Activated T-cell treated with anti-CD3 and anti-CD28 coated beads for 48 hours (primary cell): ENCODE measurements around the gene DAGLB.
"Not testable (repeated sequence)": the region's sequence is repeated elsewhere in the genome, so short reads cannot be mapped to it uniquely, and the experiment has no call there.

Source experiments
- DNase-seq: peaks from one replicate; pipeline ENCODE4 v3.0.0-alpha.2; 2020; ENCODE audit warnings: low read depth

DAGLB gene

DNA sequence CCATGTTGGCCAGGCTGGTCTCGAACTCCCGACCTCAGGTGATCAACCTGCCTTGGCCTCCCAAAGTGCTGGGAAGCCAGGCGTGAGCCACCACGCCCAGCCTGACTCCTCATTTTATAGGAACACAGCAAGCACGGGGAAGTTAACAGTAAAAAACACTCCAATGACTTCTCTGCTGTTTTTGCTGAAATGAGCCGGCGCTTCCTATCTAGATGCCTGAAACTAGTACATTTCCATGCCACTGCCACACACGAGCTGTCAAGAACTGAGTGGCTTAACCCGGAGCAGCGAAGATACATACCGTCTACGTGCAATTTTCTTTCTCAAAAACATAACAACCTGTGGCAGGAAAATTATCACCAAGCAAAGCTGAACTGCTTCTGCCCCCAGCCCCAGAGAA is 16.8 kb downstream of the DAGLB start:
- no peak for DNase-seq

DNA sequence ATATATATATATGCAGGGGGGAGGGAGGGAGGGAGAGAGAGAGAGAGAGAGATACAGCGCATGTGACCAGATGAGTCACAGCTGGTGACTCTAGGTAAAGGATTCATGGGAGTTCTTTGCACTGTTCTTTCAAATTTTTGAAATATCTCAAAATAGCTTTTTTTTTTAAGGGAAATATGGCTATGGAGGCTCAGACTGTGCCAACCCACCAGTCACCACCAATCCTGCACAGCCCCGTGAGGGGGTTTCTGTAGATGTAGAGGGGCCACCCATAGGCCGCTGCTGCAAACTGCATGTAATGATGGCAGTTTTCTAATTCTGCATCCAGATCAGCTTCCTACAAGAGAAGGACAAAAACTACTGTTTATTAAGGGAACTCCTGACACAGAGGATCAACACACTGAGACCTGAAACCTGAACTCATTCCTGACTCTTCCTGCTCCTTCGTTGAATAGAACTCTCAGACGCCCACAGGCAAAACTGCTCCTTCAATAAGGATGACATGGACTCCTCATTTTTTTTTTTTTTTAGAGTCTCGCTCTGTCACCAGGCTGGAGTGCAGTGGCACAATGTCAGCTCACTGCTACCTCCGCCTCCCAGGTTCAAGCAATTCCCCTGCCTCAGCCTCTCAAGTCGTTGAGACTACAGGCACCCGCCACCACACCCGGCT is 17.3 kb downstream of the DAGLB start:
- no peak for DNase-seq

DNA sequence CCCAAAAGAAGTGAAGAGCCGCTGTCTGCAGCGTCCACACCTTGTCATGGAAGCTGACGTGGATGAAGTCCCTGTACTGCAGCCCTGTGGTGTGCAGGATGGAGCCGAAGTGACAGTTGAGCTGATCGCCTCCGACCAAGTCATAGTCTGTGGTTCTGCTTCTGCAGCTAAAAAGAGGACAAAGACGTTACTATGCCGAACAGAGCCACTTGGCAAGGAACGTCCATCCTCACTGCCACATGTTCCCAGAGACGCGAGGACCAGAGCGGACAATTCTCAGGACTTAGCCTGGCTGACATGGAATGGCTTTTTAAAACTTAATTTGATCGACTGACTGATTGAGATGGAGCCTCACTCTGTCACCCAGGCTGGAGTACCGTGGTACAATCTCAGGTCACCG is 21.8 kb downstream of the DAGLB start:
- DNase-seq, result no peak

DNA sequence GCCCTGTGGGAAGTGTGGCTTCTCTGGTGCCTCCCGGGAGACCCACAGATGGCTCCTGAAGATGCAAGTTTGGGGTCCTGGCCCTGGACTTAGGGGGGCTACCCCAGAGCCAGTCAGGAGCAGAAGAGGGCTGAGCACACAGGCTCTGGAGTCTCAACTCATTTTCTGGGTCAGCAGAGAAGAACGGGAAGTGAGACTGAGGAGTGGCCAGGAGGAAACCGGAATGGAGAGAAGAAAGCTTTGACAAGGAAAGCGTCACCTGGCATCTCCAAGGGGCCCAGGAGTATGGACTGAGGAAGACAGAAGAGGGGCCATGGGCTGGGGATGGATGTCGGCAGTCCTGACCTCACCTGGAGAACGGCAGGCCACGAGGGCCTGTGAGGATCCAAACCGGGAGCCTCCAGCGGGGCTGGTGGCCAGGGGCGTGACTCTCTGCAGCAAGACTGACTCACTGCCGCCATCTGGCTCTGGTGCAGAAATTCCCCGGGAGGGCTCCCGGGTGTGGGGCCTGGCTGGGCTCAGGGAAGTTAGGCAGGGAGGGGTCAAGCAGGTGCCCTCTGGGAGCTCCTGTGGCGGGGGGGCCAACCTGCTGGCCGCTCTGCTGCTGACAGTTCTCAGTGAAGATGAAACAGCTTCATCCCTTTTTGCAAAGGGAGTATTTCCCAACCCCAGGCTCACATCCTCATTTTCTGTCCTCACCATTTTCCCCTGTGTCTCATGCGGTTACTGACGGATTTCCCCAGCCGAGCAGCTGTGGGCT is 23.6 kb downstream of the DAGLB start:
- no peak for DNase-seq

DNA sequence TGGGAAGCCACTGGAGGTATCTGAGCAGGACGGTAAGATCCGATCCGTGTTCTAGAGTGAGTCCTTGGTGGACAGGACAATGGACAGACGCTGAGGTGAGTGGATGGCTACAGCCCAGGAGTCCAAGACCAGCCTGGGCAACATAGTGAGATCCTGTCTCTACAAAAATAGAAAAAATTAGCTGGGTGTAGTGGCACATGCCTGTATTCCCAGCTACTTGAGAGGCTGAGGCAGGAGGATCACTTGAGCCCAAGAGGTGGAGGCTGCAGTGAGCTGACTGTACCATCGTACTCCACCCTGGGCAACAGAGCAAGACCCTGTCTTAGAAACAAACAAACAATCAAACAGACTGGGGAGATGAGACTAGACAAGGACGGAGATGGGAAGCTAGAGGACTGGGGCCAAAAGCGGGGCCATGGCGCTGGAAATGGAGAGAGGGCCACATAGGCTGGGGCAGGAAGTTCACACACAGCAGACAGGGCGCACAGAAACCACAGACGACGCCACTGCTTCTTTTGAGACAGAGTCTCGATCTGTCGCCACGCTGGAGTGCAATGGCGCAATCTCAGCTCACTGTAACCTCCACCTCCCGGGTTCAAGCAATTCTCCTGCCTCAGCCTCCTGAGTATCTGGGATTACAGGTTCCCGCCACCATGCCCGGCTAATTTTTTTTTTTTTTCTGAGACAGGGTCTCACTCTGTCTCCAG is 24.7 kb downstream of the DAGLB start:
- DNase-seq, result no peak

DNA sequence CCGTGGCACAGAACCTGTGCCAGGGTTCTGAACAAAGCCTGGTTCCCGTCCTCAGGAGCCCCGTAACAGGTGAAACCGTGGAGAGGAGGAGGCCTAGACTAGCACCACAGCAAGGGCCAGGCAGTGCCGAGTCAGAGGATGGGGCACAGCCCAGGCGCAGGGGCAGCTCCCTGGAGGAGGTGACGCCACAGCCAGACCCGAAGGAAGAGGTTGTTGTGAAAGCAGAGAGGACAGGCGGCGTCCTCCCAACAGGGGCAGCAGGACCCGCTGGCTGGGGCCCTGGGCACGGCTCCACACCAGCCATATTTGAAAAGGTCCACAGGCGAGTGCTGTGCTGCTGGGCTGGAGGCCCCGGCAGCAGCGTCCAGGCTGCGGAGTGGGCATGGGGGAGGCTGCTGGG is 25.7 kb downstream of the DAGLB start:
- DNase-seq, result no peak

DNA sequence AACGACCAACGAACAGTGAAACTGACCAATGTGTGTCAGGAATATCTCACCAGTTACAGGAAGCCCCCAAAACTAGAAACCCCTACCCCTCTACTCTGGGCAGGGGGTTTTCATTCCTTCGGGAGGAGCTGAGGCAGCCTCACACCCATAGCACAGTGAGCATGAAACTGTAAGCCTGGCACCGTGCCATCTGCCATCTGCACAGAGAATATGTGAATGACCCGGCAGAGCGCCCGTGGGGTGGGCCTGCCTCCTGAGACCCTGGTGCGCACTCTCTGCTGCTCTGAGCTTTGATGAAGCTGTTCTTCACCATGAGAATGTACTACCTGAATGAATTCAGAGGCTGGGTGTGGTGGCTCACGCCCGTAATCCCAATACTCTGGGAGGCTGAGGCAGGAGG is 27.1 kb downstream of the DAGLB start:
- DNase-seq, result no peak

DNA sequence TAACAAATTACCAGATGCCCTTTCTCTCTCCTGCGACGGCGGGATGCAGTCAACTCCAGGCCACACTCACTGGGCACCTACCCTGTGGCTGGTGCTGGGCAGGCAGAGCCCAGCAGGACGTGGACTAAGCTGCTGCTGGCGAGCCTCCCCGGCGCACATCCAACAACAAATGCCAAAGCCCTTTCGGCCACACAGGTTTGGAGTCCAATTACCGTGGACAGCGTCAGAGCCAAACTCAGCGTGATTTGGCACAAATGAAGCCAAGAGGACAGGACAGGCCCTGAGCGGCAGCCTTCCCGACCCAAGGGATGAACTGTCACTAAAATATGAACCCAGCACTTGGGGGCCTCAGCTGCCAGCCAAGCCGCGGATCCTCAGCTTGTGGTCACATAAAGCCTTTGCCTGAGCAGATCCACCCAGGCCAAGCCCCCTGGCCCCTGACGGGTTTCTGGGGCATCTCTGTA is 28.4 kb downstream of the DAGLB start:
- no peak for DNase-seq

DNA sequence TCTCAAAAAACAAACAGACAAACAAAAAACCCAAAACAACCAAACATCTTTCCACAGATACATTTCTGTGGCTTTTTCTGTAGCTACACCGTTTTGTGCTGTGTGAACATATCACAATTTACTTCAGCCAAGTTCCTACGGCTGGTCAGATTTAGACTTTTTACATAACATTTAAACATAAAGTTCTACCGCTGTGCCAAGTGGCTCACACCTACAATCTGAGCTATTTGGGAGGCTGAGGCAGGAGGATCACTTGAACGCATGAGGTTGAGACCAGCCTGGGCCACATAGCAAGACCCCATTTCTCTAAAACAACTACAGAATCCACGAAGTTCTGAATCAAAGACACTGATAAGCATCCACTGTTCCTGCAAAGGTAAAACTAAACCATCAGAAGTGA is 30.3 kb downstream of the DAGLB start:
- DNase-seq, result no peak

DNA sequence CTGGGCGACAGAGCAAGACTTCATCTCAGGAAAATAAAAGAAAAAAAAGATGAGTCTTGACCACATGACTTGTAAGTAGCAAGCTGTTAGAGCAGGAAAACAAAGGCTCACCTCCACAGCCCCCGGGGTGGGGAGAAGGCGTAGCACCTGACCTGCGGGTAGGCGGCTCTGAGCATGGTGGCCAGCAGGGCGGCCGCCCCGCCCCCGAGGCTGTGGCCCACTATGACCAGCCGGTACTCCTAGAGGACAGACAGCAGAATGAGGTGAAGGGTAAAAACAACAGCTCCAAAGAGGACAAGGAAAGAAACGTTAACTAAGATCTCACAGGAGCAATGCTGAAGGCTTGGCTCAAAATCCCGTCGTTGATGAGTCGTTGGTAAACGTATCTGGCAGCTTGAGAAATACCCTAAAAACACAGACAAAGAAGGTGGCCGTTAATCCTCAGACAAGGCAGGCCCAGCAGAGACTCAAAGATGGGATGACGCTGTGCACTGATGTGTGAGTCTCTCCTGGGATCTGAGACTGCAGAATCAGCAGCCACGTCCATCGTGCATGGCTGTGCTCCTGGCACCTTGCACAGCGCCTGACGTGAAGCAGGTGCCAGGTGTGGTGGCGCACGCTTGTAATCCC is 31.1 kb downstream of the DAGLB start:
- DNase-seq, result no peak

DNA sequence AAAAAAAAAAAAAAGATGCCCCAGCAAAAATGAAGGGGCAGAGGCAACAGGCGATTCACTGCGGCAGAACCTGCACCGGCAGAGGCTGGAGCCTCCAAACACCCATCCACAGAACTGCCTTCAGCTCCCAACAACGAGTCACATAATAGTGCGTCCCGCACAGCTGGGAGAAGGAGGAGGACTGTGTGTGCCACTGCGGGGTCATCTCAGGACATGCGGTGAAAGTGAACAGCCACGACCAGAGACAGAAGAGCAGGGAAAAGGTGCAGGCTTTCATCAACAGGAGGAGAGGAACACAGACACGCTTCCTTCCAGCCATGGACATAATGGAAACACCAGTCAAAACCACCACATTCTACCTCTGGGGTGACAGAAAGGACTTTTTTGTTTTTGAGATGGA is 34.1 kb downstream of the DAGLB start:
- DNase-seq, result no peak

DNA sequence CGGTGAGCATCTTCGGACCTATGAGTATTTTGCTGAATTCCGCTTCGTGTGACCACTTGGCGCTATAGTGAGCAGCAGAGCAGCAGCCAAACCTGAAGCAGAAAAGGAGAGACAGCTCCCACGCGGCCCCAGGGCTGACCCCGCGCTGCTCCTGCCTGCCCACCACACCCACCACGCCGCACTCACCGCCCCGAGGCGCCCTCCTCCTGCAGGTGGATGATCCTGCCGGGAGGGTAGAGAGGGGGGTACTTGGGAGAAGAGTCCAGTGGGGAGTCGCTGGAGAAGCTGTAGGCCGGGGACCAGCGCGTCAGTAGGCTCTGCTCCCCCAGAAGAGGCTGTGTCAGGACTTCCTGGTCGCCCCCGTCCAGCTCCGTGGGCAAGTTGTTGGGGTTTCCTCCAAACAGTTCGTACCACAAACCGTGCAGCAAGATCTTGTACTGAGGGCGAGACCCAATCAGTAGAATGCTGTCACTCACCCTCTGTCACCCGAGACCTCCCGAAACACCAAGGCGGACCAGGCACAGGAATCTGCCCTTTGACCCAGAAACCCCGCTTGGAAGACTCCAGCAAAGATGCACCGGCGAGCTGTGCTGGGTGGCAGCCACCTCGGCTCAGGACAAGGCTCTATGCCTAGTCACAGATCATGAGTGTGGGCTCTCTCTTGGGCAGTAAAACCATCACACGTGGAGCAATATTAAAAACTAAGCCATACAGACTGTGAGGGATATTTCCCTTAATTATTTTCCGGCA is 37.6 kb downstream of the DAGLB start:
- no peak for DNase-seq

DNA sequence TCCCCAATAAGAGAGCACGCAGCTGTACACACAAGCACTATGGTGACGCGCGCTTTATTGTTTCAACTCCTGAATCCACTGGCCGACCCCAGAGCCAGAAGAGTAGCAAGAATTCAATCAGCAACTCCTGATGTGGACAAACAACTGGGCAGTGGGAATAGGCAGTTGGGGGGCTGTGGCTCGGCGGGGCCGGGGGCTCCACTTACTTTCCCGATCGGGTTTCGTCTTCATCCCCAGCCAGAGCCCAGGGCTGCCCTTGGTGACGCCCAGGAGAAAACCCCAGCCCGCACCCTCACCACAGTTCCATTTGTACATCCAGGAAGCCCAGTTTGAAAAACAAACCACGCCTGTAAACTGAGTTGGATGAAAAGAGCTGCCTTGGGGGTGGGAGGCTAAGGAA is 38.7 kb downstream of the DAGLB start:
- no peak for DNase-seq

DNA sequence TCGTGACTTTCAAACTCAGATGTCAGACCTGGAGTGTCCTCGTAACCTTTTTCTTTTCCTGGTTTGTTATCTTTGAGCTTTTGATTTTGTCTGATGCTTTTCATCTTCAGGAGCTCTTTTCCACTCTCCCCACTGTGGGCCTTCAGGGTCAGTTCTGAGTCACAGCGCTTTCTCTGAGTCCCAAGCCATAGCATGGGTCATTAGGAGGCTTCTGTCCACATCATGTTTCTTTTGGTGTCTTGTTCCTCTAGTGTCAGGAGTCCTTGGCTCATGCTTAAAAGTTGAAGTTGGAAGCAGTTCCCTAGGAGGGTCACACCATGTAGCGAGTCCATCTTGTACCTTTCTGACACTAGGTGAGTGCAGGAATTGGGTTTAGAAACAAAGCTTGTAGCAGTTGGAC is 40.3 kb downstream of the DAGLB start:
- DNase-seq, result no peak

DNA sequence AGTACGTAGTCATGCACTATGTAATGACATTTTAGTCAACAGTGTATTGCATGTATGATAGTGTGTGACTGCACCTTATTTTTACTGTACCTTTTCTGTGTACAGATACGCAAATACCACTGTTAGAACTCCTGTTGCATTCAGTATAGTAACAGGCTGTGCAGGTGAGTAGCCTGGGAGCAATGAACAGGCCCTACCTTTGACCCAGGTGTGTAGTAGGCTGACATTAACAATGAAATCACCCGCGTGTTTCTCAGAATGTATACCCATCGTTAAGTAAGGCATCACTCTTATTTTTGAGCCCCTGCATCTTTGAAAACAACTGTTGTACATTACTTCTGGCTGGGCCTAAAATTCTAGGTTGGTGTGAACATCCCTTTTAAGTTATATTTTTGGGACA is 41.6 kb downstream of the DAGLB start:
- DNase-seq, result no peak

DNA sequence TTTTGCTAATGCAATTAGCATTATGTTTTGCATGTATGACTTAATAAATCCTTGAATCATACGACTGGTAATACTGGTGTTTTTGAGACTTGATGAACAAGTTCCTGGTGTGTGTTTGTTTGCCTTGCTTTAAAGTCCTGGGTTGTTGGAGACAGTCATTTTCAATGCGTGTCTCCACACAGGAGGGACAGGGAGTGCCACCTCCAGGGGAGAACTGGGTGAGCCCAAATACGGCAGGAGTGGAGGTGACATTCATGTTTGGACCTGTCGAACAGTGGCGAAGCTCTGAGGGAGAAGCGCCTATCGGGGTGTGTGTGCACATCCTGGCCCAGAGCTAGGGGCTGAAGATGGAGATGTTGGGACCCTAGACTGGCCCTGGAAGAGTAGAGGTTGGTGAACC is 43.8 kb downstream of the DAGLB start:
- no peak for DNase-seq

DNA sequence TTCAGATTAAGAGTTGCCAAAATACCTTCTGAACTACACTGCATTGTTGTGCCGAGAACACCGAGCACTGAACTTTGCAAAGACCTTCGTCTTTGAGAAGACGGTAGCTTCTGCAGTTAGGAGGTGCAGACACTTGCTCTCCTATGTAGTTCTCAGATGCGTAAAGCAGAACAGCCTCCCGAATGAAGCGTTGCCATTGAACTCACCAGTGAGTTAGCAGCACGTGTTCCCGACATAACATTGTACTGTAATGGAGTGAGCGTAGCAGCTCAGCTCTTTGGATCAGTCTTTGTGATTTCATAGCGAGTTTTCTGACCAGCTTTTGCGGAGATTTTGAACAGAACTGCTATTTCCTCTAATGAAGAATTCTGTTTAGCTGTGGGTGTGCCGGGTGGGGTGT is 45.0 kb downstream of the DAGLB start:
- no peak for DNase-seq

DNA sequence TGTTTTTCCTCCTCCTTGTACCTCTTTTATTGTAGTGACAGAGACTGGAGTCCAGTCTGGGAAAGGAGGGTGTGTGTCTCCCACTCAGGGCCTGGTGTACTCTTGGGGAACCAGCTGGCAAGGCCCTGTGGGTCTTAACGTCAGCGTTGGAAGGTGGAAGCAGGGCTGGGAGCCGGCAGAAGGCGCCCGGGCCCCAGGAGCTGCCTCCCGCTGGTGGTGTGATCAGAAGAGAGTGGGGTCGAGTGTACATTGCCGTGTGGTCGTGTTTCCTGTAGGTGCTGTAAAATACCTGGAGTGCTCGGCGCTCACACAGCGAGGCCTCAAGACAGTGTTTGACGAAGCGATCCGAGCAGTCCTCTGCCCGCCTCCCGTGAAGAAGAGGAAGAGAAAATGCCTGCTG is 45.7 kb downstream of the DAGLB start:
- DNase-seq, result no peak

DNA sequence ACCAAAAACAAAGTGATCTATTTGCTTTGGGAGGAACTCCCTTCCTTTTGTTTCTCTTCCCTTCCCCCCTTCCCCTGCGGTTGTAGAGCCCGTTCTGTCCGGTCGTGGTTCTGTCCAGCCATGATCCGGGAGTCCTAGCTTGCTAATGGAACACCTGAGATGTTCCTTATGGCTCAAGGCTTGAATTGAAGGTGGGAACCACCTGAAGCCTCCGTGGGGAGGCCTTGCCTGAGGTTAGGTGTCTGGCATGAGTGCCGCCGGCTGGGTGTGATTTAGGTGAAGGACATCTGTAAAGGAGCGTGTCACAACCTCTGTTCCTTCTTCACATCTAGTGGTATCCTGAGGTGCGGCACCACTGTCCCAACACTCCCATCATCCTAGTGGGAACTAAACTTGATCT is 46.2 kb downstream of the DAGLB start:
- DNase-seq, result no peak

DNA sequence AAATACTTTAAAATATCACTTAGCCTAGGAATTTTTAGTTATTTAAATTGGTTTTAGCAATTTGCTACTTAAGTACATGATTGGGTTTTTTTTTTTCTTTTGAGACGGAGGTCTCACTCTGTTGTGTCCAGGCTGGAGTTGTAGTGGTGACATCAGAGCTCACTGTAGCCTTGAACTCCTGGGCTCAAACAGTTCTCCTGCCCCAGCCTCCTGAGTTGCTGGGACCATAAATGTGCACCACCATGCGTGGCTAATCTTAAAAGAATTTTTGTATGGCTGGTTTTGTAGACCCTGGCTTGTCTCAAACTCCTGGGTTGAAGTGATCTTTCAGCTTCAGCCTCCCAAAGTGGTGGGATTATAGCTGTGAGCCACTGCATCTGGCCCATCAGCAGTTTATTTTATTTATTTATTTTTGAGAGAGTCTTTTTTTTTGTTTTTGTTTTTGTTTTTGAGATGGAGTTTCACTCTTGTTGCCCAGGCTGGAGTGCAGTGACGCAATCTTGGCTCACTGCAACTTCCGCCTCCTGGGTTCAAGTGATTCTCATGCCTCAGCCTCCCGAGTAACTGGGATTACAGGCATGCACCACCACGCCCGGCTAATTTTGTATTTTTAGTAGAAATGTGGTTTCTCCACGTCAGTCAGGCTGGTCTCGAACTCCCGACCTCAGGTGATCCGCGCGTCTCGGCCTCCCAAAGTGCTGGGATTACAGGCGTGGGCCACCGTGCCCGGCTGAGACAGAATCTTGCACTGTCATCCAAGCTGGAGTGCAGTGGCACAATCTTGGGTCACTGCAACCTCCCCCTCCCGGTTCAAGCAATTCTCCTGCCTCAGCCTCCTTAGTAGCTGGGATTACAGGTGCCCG is 47.3 kb downstream of the DAGLB start:
- DNase-seq, result not testable (repeated sequence)

DNA sequence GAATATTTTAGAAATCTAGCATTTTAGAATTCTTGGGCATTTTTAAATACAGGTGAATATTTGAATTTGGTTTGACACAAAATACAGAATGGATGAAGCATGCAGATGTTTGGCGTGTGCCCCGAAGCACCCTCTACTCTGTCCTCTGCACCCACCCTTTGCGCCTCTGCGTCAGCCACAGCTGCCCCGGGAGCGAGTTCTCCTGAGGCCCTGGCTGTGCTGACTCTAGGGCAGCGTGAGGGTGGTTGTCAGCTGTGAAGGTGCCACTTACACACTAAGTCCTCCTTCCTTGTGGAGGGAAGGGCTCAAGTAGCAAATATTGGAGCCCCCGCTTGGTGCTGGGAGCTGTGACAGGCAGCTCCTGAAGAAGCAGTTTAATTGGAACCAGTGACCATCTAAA is 48.4 kb downstream of the DAGLB start:
- no peak for DNase-seq
